Measurements from ENCODE around the gene MPV17. TPM values are rescaled to one million over a fixed set of nuclear protein-coding genes. Genes with fewer than 3 reads are reported as not detected.
"Not testable (repeated sequence)": the region's sequence is repeated elsewhere in the genome, so short reads cannot be mapped to it uniquely, and the experiment has no call there.

MPV17 gene
- total RNA-seq, 1 donor from 2014 or later: 86.8 TPM

DNA sequence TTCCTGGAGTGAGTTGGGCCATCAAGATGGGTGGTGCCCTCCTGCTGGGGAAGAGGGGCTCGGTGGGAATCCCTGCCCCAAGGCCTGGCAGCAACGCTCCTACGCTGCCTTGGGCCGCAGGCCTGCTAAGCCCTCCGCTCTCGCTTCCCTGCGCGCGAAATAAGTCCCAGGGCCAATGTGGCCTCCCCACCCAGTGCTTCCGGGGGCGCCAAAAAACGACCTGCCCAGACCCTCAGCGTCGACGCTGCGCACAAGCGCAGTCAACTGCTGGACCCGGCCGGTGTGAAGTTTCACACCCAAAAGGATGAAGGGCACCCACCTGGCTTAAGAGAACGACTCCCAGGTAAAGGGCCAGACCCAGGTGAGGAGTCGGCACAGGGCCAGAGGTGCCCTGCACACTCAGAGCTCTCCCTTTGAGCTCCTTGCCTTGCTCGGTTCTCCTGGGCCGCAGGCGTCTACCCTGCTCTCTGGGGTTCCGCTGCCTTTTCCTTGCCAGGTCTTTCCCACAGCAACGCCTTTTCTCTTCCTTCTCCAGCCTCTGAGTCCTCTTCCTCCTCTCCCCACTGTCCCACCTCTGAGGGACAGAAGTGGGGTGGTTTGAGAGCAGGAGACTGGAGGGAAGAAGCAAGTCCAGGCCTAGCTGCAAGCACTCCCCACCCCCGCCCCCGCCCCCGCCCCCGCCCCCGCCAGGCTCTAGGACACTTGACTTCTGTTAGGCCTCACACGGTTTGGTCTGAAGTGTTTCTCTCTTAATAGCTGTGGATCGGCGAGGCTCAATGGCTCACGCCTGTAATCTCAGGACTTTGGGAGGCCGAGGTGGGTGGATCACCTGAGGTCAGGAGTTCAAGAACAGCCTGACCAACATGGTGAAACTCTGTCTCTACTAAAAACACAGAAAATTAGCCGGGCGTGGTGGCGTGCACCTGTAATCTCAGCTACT is 47.4 kb downstream of the MPV17 start, which contains the start of gene DNAJC5G:
TSS of gene DNAJC5G (plus strand) at position 223 of the 940 bp plus-strand sequence. CDS start 1,296 bp downstream, outside the sequence.
- intact Hi-C loops (cut with micrococcal nuclease): no loop called here
- peaks cover 4% of the 10 kb centered on the region for H3K4me1 Mint-ChIP-seq

DNA sequence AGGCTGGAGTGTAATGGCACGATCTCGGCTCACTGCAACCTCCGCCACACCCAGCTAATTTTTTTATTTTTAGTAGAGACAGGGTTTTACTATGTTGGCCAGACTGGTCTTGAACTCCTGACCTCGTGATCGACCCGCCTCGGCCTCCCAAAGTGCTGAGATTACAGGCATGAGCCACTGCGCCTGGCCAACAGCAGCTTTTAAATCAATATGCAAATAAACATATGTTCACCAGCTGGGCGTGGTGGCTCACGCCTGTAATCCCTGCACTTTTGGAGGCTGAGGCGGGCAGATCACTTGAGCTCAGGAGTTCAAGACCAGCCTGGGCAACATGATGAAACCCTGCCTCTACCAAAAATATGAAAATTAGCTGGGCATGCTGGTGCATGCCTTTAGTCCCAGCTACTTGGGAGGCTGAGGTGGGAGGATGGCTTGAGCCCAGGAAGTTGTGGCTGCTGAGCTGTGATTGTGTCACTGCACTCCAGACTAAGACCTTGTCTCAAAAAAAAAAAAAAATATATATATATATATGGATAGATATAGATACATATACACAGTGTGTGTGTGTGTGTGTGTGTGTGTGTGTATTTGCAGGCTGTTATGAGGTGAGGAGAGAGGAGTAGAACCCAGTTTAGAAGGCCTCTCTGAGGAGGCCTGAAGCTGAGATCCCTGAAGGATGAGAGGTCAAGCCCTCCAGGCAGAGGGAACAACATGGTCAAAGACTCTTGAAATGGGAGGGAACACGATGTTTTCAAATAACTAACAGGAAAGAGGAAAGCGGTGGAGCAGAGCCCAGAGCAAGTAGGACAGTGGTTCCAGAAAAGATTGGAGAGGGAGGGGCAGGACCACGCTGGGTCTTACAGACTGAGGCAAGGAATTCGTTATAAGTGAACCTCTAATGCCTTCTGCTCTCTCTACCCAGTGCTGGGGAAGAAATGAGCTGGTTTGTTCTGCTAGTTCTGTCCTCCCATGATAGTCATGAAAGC is 50.1 kb downstream of the MPV17 start:
- H3K4me1 Mint-ChIP-seq; H3K4me3 Mint-ChIP-seq; DNase-seq; H3K27ac Mint-ChIP-seq; H3K9me3 Mint-ChIP-seq; H3K36me3 Mint-ChIP-seq (ENCODE audit: low read depth); intact Hi-C loops (cut with micrococcal nuclease): not testable (repeated sequence)
- H3K27me3 Mint-ChIP-seq: peaks cover 22% of the 10 kb centered on the region

More for the DNA sequence above, 47.4 kb downstream of the MPV17 start, which contains the start of gene DNAJC5G:
- no peak for DNase-seq
- Mint-ChIP-seq H3K27ac (no peak within 1 kb of the TSS), H3K4me3 (no peak within 1 kb of the TSS), H3K27me3 (peaks cover 16% of the 10 kb centered on the region), H3K36me3 (ENCODE audit: low read depth) (no peaks in the 10 kb centered on the region), H3K9me3 (no peaks in the 10 kb centered on the region)

DNA sequence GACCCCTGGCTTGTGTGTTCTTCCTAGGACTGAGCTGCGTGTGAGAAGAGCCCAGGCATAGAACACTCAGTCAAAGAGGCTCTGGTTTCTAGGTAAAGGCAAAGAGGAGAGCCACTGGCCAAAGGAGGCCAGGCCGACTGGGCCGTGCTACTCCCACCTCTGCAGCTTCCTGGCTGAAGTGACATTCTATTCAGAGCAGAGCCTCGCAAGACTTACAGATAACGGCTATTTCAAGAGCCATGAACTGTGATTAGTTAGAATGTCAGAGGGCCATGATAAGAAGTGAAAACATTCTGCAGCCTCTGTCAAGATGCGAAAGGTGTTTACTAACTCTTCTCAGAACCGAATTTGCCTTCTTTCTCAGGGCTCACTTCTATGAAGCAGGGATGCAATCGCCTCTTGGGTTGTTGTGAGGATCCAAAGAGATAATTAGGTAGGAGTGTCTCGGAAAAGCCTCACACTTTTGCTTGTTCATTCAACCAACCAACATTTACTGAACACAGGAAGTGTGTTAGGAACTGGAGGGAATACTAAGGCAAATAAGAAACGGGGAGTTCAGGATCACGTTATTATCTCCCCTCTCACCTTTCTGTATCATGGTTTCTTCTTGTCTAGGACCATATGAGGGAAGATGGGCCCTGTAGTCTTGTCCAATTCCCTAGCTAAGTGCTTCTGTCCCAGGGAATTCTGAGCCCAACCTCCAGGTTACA is 51.1 kb downstream of the MPV17 start:
- intact Hi-C loops (cut with micrococcal nuclease): no loop called here
- peaks cover 18% of the 10 kb centered on the region for H3K27me3 Mint-ChIP-seq
- H3K4me3 Mint-ChIP-seq: no peak overlapping the region
- no peaks in the 10 kb centered on the region for H3K36me3 Mint-ChIP-seq (ENCODE audit: low read depth)
- H3K9me3 Mint-ChIP-seq: no peaks in the 10 kb centered on the region
- DNase-seq: no peak
- H3K4me1 Mint-ChIP-seq: no peaks in the 10 kb centered on the region
- H3K27ac Mint-ChIP-seq: no peak overlapping the region

- intact Hi-C loops (cut with micrococcal nuclease): no loop called here
- DNase-seq: no peak
- H3K4me1 Mint-ChIP-seq: no peaks in the 10 kb centered on the region
- H3K9me3 Mint-ChIP-seq: no peaks in the 10 kb centered on the region
- H3K4me3 Mint-ChIP-seq: no peak overlapping the region
- peaks cover 18% of the 10 kb centered on the region for H3K27me3 Mint-ChIP-seq
- H3K36me3 Mint-ChIP-seq (ENCODE audit: low read depth): no peaks in the 10 kb centered on the region
- no peak overlapping the region for H3K27ac Mint-ChIP-seq
Measured at GRCh38 chr2:27270670-27271069, 52.2 kb downstream of the MPV17 start.

- Mint-ChIP-seq H3K27ac (no peak overlapping the region), H3K4me1 (peaks cover 2% of the 10 kb centered on the region), H3K27me3 (peaks cover 18% of the 10 kb centered on the region), H3K4me3 (no peak overlapping the region), H3K9me3 (no peaks in the 10 kb centered on the region), H3K36me3 (ENCODE audit: low read depth) (no peaks in the 10 kb centered on the region)
- intact Hi-C loops (cut with micrococcal nuclease): no loop called here
- DNase-seq: no peak
Measured at GRCh38 chr2:27270131-27270530, 52.8 kb downstream of the MPV17 start.

DNA sequence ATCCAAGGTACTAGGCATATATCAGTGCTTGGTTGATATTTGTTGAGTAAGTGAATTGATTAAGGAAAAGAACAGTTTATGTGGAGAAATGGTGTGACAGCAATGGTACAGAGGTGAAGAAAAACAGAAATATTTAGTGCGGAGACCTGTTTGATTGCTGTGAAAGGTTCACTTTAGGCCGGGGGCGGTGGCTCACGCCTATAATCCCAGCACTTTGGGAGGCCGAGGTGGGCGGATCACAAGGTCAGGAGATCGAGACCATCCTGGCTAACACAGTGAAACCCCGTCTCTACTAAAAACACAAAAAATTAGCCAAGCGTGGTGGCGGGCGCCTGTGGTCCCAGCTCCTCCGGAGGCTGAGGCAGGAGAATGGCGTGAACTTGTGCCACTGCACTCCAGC is 54.6 kb downstream of the MPV17 start:
- Mint-ChIP-seq H3K4me1 (peaks cover 15% of the 10 kb centered on the region), H3K27me3 (peaks cover 31% of the 10 kb centered on the region)
- H3K4me3 Mint-ChIP-seq; H3K36me3 Mint-ChIP-seq (ENCODE audit: low read depth); intact Hi-C loops (cut with micrococcal nuclease); DNase-seq; H3K27ac Mint-ChIP-seq; H3K9me3 Mint-ChIP-seq: not testable (repeated sequence)

DNA sequence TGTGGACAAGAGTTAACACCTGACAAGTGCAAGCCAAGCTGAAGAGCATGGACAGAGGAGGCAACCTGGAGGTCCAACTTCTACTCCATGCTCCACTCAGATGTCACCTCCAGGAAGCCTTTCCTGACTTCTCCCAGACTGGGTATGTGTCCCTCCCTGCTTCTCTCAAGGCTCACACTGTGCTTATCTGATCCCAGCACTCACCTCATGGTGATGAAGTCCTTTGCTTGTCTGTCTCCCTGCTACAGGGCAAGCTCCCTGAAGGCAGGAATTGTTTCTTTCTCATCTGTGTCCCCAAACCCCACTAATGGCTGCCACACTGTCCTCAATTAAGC is 57.4 kb downstream of the MPV17 start:
- Mint-ChIP-seq H3K27me3 (peaks cover 42% of the 10 kb centered on the region), H3K4me3 (peak overlapping the region; percentile 58), H3K36me3 (ENCODE audit: low read depth) (no peaks in the 10 kb centered on the region), H3K27ac (no peak overlapping the region), H3K4me1 (peaks cover 25% of the 10 kb centered on the region), H3K9me3 (no peaks in the 10 kb centered on the region)
- DNase-seq: no peak
- intact Hi-C loops (cut with micrococcal nuclease): loop anchor here (2.0 kb wide), 1 partner anchor 15 kb away; no protein-coding TSS in a partner anchor

- H3K36me3 Mint-ChIP-seq (ENCODE audit: low read depth): no peaks in the 10 kb centered on the region
- H3K27ac Mint-ChIP-seq: no peak overlapping the region
- peaks cover 44% of the 10 kb centered on the region for H3K27me3 Mint-ChIP-seq
- DNase-seq: peak; percentile 83
- intact Hi-C loops (cut with micrococcal nuclease): loop anchor here (2.0 to 5.0 kb wide), 2 partner anchors 16 to 418 kb away; partner anchors contain the start of gene DPYSL5
- peak overlapping the region; percentile 74 for H3K4me3 Mint-ChIP-seq
- H3K9me3 Mint-ChIP-seq: no peaks in the 10 kb centered on the region
- H3K4me1 Mint-ChIP-seq: peaks cover 25% of the 10 kb centered on the region
Measured at GRCh38 chr2:27264753-27265535, 58.0 kb downstream of the MPV17 start.

GRCh38 chr2:27264253-27264752 is 58.6 kb downstream of the MPV17 start:
- peak; percentile 70 for DNase-seq
- intact Hi-C loops (cut with micrococcal nuclease): loop anchor here (2.0 to 5.0 kb wide), 2 partner anchors 16 to 417 kb away; partner anchors contain the start of gene DPYSL5

GRCh38 chr2:27263287-27264252 is 59.3 kb downstream of the MPV17 start:
- DNase-seq: peak; percentile 67

More at GRCh38 chr2:27264253-27264752, 58.6 kb downstream of the MPV17 start:
- no peaks in the 10 kb centered on the region for H3K9me3 Mint-ChIP-seq
- peak overlapping the region; percentile 32 for H3K27ac Mint-ChIP-seq
- peak overlapping the region; percentile 91 for H3K4me3 Mint-ChIP-seq
- peaks cover 25% of the 10 kb centered on the region for H3K4me1 Mint-ChIP-seq
- peaks cover 43% of the 10 kb centered on the region for H3K27me3 Mint-ChIP-seq
- no peaks in the 10 kb centered on the region for H3K36me3 Mint-ChIP-seq (ENCODE audit: low read depth)

More at GRCh38 chr2:27263287-27264252, 59.3 kb downstream of the MPV17 start:
- peaks cover 46% of the 10 kb centered on the region for H3K27me3 Mint-ChIP-seq
- intact Hi-C loops (cut with micrococcal nuclease): loop anchor here (1.0 to 5.0 kb wide), 5 partner anchors 17 to 416 kb away; partner anchors contain the start of genes ATRAID, DPYSL5, MAPRE3 and SLC5A6
- peak overlapping the region; percentile 91 for H3K4me3 Mint-ChIP-seq
- H3K27ac Mint-ChIP-seq: peak overlapping the region; percentile 63
- H3K36me3 Mint-ChIP-seq (ENCODE audit: low read depth): no peaks in the 10 kb centered on the region
- no peaks in the 10 kb centered on the region for H3K9me3 Mint-ChIP-seq
- peaks cover 25% of the 10 kb centered on the region for H3K4me1 Mint-ChIP-seq
